Hematopoietic multipotent progenitor cell treated with erythropoietin and hydrocortisone succinate and interleukin-3 and kit ligand, for 15 days (in vitro differentiated cells): Measurements from ENCODE around the gene SINHCAF.
"Not testable (repeated sequence)": the region's sequence is repeated elsewhere in the genome, so short reads cannot be mapped to it uniquely, and the experiment has no call there.

ENCODE experiments used
- DNase-seq: peaks from one replicate; pipeline ENCODE4 v3.0.0-alpha.2; 2015; ENCODE audit warnings: low spot score

SINHCAF gene

DNA sequence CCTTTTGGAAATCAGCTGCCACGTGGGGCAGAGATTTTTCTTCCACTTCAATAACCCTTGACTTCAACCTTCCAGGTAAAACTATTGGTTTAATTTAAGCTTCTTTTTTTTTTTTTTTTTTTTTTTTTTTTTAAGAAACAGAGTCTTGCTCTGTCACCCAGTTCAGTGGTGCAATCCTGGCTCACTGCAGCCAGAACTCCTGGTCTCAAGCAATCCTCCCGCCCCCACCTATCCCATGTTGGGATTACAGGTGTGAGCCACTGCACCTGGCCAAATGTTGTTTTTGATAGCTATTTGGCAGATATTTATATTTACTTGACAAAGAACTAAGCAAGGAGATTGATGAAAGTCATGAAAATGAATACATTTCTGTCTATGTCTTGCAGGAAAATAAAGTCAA is 65.1 kb downstream of the SINHCAF start:
- no peak for DNase-seq

DNA sequence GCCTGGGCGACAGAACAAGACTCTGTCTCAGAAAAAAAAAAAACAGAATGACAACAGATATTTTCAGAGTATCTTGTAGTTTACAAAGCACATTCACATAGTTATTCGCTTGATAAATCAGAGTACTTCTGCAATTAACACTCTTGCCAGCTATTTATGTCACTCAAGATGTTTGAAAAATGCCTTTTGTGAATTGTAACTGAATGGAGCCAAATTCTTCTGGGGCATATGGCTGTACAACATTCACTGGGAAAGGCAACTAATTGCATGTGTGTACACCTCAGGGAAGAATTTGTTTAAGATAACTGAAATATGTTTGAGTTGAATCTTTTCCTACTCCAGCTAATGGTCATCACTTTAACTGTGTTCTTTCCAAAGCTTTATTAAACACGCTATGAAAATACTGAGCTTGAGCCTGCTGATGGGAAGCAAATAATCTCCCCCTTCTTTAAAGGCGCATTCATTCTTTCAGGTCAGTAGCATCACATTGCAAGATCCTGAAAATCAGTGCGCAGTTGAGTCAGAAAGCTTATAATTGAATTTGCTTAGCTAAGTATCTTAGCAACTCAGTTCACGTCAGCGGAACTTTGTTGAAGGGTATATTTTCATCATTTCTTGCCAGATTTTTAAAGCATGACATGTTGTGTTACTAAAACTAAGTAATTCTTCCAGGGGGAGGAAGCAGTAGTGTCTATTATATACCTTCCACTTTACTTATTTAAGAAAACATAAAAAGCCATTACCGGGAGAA is 66.6 kb downstream of the SINHCAF start:
- DNase-seq: no peak

DNA sequence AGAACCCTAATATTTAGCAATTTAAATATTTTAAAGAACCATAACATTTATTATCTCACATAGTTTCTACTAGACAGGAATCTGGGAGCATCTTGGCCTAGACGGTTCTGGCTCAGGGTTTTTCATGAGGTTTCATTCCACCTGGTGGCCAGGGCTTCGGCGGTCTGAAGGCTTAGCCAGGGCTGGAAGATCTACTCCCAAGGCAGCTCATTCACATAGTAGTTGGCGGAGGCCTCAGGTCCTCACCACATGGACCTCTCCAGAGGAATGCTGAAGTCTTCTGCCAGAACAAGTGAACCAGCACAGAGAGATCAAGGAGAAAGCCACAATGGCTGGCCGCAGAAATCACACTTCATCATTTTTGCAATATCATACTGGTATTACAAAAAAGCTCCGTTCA is 68.2 kb downstream of the SINHCAF start:
- DNase-seq: no peak

DNA sequence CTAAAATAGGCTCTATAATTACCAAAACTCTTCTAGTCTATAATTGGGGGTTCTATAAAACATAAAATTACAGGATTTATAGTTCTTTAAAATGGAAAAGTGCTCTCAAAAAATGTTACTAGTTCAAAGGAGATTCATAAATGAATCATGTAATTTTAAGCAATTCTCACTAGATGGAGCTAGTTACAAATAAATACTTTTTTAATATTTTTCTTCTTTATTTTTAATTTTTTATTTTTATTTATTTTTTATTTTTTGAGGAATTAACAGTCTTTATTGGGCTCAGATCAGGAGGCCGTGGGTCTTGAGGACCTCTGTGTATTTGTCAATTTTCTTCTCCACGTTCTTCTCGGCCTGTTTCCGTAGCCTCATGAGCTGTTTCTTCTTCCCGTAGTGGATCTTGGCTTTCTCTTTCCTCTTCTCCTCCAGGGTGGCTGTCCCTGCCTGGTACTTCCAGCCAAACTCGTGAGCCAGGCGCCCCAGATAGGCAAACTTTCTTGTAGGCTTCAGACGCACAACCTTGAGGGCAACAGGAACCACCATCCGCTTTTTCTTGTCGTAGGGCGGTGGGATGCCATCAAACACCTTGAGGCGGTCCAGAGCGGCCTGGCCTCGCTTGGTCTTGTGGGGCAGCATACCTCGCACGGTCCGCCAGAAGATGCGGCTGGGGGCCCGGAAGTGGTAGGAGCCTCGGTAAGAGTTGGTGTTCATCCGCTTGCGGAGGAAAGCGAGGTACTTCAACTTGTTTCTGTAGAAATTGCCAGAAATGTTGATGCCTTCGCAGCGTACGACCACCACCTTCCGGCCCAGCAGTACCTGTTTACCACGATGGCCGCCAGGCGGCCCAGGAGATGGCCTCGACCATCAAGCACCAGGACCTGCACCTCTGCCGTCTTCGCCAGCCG is 74.0 kb downstream of the SINHCAF start:
- peak; percentile 28 for DNase-seq

DNA sequence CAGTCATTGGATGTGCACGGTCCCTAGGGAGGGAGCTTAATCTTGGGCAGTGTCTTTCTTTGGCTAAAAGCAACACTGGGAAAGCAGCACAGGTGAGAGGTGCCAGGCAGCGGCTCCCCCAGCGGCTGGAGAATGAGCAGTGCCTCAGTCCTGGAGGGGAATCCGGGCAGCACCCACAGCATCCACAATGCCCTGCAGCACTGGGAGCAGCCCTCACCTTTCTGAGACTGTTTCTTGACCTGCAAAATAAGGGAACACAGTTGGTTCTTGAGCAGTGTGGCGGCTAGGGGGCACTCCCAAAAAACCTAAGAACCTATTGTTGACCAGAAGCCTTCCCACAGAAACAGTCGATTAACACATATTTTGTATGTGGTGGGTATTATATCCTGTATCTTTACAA is 75.8 kb downstream of the SINHCAF start:
- no peak for DNase-seq

DNA sequence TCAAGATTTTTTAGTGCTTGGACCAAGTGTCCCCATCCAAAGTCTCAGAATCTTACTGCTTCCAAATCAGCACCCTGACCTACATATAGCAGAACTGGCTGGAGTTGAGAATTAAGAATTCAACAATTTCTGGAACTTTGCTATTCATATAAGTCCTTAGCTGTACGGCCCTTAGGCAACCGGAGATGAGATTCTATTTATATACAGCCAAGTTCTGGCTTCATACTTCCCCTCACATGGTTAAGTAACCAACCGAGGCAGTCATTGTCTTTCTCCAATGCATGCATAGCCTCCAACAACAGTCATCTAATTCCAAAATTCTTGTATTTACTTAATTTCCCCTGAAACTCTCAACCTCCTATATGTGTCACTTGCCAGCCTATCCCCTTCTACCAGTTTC is 76.6 kb downstream of the SINHCAF start:
- DNase-seq: no peak

DNA sequence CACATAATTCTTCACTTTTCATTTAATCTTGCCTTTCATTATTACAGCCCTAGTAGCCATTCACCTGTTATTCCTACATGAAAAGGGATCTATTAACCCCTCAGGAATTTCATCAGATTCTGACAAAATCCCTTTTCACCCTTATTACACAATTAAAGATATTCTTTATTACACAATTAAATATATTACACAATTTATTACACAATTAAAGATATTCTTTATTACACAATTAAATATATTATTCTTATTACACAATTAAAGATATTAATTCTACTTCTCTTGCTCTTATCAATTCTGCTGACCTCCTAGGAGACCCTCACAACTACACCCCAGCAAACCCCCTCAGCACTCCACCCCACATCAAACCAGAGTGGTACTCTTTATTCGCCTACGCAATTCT is 77.1 kb downstream of the SINHCAF start:
- DNase-seq: no peak

DNA sequence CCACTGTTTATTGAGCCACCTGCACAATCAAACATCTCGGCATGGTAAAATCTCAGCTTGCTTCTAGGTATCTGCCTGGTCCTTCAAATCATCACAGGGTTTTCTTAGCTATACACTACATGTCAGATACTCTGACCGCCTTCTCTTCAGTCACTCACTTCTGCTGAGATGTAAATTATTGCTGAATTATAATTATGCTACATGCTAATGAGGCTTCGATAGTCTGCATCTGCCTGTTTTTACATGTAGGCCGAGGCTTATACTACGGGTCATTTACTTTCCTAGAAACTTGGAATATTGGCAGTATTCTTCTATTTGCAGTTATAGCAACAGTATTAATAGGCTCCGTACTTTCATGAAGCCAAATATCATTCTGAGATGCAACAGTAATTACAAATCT is 77.6 kb downstream of the SINHCAF start:
- DNase-seq: no peak

DNA sequence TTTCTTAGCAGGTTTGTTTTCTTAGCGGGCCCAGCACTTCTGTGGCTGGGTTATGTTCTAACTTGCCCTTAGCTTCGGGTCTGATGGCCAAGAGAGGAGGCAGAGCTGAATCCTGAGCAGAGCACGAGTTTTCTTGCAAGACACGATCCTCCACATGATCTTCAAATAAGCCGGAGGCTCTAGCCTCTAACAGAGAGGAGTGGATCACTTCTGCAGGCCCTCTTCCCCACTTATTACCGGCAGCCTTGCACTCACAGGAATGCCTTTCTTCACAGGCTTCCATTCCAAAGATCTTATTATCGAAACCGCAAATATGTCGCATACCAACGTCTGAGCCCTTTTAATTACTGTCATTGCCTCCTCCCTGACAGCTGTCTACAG is 79.5 kb downstream of the SINHCAF start:
- no peak for DNase-seq

DNA sequence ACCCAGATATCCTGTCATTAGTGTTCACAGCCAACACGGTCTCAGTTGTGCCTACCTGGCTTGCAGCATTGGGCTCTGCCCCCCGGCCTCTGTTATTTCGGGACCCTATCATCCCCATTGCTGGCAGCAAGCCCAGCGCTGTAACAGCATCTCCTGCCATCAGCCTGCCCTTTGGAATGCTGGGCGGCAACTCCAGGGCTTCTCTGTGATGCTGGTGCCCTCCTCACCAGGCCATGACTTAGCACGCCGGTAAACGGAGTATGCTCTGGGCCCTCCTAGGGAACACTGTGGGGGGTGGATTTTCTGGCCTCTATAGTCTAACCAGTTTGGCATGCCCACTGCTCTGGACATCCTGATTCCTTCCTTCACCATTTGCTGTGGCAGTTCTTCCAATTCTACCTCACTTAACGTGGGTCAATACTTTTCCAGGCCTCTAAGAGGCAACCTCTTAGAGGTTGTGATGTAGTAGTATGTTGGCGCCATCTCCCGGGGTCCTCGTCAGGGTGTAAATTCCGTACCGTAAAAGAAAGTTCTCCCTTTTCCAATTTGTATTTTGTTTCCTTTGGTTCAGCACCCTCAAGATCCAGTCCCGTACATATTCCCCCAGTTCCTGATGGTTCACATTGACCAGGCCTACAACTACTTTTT is 80.0 kb downstream of the SINHCAF start:
- no peak for DNase-seq

DNA sequence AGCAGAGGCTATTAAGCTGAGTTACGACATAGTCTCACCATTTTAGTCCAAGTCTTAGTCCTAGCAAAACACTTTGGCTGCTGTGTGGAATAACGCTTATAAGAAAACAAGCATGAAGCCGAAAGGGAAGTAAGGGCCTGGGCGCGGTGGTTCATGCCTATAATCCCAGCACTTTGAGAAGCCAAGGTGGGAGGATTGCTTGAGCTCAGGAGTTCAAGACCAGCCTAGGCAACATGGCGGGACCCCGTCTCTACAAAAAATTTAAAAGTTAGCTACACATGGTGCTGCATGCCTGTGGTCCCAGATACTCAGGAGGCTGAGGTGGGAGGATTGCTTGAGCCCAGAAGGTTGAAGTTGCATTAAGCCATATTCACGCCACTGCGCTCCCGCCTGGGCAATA is 83.5 kb downstream of the SINHCAF start:
- DNase-seq: not testable (repeated sequence)

DNA sequence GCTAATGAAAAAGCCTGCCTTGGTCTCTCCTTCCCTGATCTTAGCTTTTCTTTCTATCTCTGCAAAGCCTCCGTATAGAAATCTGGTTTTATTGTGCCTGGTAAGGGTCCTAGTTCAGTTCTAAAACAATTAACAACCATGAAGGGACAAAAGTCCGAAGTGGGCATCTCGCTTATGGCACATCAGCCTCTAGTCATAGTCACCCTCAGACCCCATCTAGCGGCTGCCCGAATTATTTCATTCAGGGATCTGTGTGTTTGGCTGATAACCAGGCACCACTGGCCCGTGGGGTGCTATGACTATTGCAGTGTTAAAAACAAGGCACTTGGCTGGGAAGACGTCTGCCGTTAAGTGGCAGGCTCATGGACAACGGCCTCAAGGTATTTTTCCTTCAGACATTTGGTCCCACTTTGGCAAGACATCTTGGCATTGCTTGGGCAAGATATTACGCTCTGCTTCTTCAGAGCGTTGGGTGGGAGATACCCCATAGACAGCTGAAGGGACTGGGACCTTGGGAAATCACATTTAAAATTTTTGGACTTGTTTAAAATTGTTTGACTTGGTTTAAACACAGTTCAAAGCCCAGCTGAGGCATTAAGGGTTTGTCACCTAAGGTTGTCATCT is 87.1 kb downstream of the SINHCAF start:
- DNase-seq: peak; percentile 56

DNA sequence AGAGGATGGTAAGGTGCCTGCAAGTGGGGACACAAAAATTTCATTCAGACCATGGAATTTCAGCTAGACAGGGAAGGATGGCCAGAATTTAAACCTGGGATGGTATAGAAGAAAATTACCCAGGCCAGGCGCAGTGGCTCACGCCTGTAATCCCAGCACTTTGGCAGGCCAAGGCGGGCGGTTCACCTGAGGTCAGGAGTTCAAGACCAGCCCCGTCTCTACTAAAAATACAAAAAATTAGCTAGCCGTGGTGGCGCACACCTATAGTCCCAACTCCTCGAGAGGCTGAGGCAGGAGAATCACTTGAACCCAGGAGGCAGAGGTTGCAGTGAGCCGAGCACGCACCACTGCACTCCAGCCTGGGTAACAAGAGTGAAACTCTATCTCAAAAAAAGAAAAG is 87.6 kb downstream of the SINHCAF start:
- DNase-seq: not testable (repeated sequence)

DNA sequence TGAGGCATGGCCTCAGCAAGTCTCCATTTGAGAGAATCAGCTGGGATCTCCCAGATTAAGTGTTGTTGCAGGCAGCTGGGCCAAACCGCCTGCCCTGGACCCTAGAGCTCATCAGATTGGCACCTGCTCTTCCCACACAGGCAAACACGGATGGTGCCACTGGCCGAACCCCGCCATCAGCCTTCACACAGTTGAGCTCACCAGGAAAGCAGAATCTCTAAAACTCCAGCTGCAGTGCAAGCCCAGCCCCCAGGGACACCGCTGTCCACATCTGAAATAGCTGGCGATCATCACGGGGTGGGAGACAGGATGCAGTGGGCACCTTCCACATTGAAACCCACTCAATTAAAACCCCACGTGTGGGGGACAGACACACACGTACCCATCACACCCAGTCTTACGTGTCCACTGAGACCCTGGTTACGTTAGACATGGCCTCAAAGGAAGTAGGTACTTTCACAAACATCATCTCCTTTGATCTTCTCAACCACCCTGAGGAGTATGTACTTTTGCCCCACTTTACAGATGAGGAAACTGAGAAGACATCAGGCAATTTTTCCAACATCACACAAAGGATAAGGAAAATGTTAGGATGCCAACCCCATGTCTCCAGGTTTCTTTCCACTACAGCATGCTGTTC is 88.8 kb downstream of the SINHCAF start:
- no peak for DNase-seq

DNA sequence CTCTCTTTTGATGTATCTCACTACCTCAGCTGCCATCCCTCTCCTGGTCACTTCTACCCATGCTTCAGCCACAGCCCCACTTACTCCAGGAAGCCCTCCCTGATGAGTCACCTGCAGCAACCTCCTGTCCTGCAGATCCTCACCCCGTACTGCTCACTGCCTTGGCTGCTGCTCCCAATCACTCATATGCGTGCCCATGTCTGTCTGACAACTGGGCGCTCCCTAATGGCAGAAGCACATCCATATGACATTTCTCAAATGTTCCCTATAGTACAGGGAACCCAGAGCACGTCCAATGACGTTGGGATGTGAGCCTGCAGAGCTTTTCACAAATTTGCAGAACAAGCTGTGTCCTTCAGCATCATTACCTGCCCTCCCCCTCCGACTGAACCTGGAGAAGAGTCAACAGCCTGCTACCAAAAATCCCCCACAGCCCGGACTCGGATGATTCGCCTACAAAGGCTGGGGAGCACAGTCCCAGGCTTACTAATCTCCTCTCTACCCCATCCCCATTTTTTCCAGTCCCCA is 90.0 kb downstream of the SINHCAF start:
- DNase-seq: no peak

DNA sequence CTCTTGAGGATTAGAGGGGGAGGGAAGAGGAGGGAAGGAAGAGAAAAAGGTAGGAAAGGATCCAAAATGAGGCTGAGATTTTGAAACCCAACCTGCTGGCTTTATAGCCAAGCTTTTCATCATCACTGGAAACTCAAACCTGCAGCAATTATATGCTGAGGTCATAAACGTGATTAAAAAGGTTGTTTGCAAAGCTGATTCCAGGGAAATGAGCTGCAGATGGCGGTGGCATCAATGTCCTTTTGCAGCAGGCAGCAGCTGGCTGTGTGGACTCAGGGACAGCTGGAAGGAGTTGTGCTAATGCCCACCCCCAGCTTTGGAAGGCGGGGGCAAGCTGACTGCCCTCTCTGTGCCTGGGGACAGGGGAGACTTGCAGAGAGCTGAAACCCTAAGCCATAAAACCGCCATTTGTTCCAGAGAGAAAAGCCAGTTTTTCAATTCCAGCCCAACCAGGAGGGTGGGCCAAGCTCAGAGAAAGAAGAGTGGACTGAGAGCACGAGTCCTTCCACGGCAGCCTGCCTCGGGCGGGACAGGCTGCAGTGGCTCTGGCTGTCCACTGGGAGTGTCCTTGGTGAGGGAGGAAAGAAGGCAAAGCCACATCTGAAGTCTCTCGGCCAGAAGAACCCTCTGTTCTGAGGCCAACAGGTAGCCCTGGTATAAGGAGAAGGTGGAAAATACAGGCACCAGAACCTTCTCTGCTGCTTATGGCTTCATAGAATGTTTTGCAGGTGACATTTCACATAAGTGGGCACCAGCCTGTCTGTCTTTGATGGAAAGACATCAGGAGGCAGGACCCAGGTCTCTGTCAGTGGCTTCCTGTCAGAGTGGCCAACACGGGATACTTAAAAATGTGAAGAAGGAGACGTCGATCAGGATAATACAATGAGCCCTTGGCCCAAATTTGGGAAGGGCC is 90.7 kb downstream of the SINHCAF start:
- no peak for DNase-seq

DNA sequence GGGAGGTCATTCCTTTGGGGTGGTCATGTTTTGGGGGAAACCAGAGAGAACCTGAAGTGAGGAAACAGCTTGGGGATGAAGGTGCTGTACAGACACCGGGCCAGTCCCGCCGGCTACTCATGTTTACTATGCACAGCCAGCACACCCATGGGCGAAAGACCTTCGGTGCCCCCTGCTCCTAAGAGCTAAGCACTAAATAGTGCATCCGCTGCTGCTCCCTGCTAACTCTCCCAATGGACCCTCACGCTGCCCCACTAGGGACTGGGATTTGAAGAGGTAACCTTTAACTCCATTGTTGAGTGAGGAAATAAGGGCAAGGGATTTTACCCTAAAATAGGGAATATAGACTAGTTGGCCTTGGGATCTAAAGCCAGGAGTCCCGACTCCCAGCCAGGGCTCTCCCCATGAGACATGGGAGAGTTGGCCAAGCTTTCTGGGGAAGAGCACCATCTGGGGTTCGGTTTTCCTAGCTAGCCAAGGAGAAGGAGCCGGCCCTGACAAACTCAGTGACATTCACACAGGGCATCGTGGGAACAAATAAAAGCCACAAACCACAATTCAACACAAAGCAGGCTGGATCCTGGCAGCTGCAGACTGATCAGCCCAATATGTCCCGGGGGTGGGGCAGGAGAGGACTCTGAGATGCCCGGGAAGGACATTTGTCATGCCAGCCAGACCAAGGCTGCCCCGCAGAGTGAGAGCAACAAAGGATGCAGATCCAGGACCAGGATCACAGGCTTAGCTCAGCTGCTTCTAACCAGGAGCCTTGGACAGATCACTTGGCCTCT is 91.7 kb downstream of the SINHCAF start:
- no peak for DNase-seq

DNA sequence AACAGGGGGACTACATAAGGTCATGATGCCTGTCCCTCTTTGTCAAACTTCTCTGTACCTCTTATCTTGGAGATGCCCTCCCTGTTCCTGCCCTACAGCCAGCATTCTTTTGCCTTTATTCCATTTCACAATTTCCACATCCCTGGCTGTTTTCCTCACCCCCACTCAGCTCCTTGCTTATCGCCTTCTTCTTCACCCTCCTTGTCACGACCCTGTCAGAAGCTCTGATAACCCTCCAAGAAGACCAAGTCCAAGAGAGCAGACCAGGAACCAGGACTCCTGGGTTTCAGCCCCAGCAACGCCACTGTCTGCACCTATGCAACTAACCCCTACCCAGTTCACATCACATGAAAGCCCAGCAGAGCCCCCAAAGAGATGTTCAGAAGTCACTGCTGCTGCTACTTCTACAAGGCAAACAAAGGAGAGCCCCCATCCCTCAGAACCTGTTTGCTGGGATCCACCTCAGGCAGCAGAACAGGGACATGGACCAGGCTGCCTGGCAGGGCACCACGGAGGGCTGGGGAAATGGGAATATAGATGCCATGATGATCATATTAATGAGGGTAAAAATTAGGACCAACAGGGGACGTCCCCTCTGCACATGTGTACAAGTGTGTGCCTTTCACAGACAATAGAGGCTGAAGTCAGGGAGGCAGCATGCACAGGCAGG is 92.8 kb downstream of the SINHCAF start:
- no peak for DNase-seq

DNA sequence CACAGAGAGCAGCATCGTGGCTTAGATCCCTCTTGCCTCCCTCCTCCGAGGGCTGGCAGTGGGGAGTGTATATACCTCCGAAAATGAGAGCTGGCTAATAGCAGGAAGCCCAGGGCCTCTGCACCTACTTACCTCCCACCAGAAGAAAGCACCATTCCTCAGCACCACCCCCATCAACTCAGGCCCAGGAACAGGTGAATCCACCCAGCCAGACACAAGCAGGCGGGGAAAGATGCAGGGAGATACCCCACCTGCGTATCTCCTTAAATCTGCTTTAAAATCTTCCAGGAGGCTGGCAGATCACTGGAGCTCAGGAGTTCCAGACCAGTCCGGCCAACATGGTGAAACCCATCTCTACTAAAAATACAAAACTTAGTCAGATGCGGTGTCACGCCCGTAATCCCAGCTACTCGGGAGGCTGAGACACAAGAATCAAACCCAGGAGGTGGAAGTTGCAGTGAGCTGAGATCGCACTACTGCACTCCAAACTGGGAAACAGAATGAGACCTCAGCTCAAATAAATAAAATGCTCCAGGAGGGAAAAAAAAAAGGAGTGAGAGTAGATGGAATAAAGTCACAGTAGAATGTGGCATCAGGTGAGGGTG is 93.5 kb downstream of the SINHCAF start:
- DNase-seq: no peak
